Measurements from ENCODE around the gene PDZRN3.
A peak's percentile ranks its signal among the peaks of the same experiment; 100 is the strongest.

PDZRN3 gene

DNA sequence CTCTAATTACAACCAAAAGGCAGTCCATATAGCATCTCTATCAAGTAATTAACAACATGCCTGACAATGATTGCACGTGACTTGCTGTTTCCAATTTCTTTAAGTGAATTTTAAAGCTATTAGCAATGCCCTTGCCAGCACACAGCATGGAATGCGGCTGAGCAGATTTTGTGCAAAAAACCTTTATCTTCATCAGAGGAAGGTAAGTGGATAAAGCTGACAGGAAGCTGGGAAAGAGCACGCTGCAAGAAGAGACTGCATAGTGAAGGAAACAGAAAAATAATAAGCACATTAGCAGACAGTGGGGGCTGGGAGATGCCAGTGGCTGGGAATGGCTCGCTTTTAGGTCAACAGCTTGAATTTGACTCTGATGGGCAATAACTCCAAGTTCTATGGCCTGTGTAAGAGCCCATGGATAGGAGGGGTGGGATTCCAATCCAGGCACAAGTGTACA lies 138.8 kb downstream of the PDZRN3 start:
- H2BK12ac ChIP-seq (ENCODE audit: low read length) = no peak overlapping the region
- no peak overlapping the region for H4K91ac ChIP-seq (ENCODE audit: low read depth, low read length)
- H3K4me3 ChIP-seq (ENCODE audit: low read depth, low read length) = no peak overlapping the region
- no peak overlapping the region for H3K14ac ChIP-seq (ENCODE audit: low read length)
- H3K36me3 ChIP-seq (ENCODE audit: control insufficient read depth in 1 of 2, insufficient read depth in 2 of 2, low read length in 2 of 2) = peaks cover 3% of the 10 kb centered on the region in 2 experiments
- H3K9me3 ChIP-seq (ENCODE audit: insufficient read depth, low read depth, low read length) = no peaks in the 10 kb centered on the region
- no peaks in the 10 kb centered on the region for H3K79me2 ChIP-seq (ENCODE audit: control insufficient read depth, insufficient read depth, low read length, poor library complexity)
- DNase-seq = peak; percentile 56 to 79
- no peak overlapping the region for H3K27ac ChIP-seq (ENCODE audit: low read depth, low read length)
- no peak overlapping the region for H2AFZ ChIP-seq (ENCODE audit: insufficient read depth, low read length, poor library complexity)
- H3K4me2 ChIP-seq (ENCODE audit: low read length) = peak overlapping the region; percentile 13
- WGBS (ENCODE audit: extremely low coverage, insufficient coverage, insufficient read length) = no CpG with 5 or more reads among the region's 4 CpGs
- no peak overlapping the region for H4K12ac ChIP-seq (ENCODE audit: low read depth, low read length)
- no peak overlapping the region for H2BK120ac ChIP-seq (ENCODE audit: insufficient read depth, low read length, poor library complexity)
- no peak overlapping the region for H3K9ac ChIP-seq (ENCODE audit: low read length)
- H2BK5ac ChIP-seq (ENCODE audit: low read depth, low read length, poor library complexity) = no peak overlapping the region
- peaks cover 1% of the 10 kb centered on the region for H3K79me1 ChIP-seq (ENCODE audit: low read length)
- no peak overlapping the region for H2AK5ac ChIP-seq (ENCODE audit: low read length)
- H3K18ac ChIP-seq (ENCODE audit: low read length) = no peak overlapping the region
- H3K23ac ChIP-seq (ENCODE audit: low read length) = no peak overlapping the region
- H3K4me1 ChIP-seq (ENCODE audit: control insufficient read depth in 1 of 2, insufficient read depth in 2 of 2, low read length in 2 of 2) = peaks cover 6 to 7% of the 10 kb centered on the region in 2 experiments
- no peaks in the 10 kb centered on the region for H3K27me3 ChIP-seq (ENCODE audit: insufficient read depth, low read length)
- H3K4ac ChIP-seq (ENCODE audit: low read depth, low read length) = no peak overlapping the region
- no peak overlapping the region for H4K8ac ChIP-seq (ENCODE audit: low read depth, low read length)

DNA sequence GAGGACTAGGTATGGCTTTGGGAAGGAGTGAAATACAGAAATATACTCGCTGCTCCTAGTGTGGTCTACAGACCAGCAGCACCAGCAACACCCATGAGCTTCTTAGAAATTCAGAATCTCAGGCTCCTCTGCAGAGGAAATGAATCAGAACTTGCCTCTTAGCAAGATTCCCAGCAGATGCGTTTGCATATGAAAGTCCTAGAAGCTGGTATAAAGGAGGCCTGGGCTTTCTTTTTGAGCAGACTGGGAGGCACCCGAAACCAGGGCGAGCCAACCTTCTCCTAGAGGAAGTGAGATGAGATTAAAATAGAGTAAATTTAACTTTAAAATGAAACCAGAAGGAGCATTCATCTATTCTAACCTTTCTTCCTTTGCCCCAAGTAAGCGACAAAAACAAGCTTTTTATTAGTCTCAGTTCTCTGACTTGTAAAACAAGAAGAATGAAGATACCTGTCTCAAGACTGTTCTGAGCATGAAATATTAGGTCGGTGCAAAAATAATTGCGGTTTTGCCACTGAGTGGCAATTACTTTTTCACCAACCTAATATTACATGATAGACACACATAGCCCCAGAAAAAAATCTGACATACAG lies 140.0 kb downstream of the PDZRN3 start:
- Histone ChIP-seq H3K4me1 (ENCODE audit: control insufficient read depth in 1 of 2, insufficient read depth in 2 of 2, low read length in 2 of 2) (peaks cover 2 to 3% of the 10 kb centered on the region in 2 experiments), H3K4me3 (ENCODE audit: low read depth, low read length) (no peak overlapping the region), H2AFZ (ENCODE audit: insufficient read depth, low read length, poor library complexity) (no peak overlapping the region), H4K8ac (ENCODE audit: low read depth, low read length) (no peak overlapping the region), H2BK12ac (ENCODE audit: low read length) (no peak overlapping the region), H3K79me1 (ENCODE audit: low read length) (peaks cover 1% of the 10 kb centered on the region), H3K4me2 (ENCODE audit: low read length) (no peak overlapping the region), H3K79me2 (ENCODE audit: control insufficient read depth, insufficient read depth, low read length, poor library complexity) (no peaks in the 10 kb centered on the region), H2BK5ac (ENCODE audit: low read depth, low read length, poor library complexity) (no peak overlapping the region), H4K91ac (ENCODE audit: low read depth, low read length) (no peak overlapping the region), H3K18ac (ENCODE audit: low read length) (no peak overlapping the region), H3K9me3 (ENCODE audit: insufficient read depth, low read depth, low read length) (no peaks in the 10 kb centered on the region), H3K27ac (ENCODE audit: low read depth, low read length) (no peak overlapping the region), H2AK5ac (ENCODE audit: low read length) (no peak overlapping the region), H3K27me3 (ENCODE audit: insufficient read depth, low read length) (no peaks in the 10 kb centered on the region), H3K23ac (ENCODE audit: low read length) (no peak overlapping the region), H3K9ac (ENCODE audit: low read length) (no peak overlapping the region), H3K36me3 (ENCODE audit: control insufficient read depth in 1 of 2, insufficient read depth in 2 of 2, low read length in 2 of 2) (peaks cover 3% of the 10 kb centered on the region in 2 experiments), H4K12ac (ENCODE audit: low read depth, low read length) (no peak overlapping the region), H3K14ac (ENCODE audit: low read length) (no peak overlapping the region), H2BK120ac (ENCODE audit: insufficient read depth, low read length, poor library complexity) (no peak overlapping the region), H3K4ac (ENCODE audit: low read depth, low read length) (no peak overlapping the region)
- DNase-seq = peak; percentile 54 to 78
- no CpG with 5 or more reads among the region's 7 CpGs for WGBS (ENCODE audit: extremely low coverage, insufficient coverage, insufficient read length)

- no peak overlapping the region for H2AK5ac ChIP-seq (ENCODE audit: low read length)
- peak in 1 of 2 donors; percentile 56 for DNase-seq
- no peak overlapping the region for H4K8ac ChIP-seq (ENCODE audit: low read depth, low read length)
- WGBS (ENCODE audit: extremely low coverage, insufficient coverage, insufficient read length) = no CpG with 5 or more reads among the region's 3 CpGs
- no peak overlapping the region for H3K4ac ChIP-seq (ENCODE audit: low read depth, low read length)
- peaks cover 2 to 3% of the 10 kb centered on the region in 2 experiments for H3K4me1 ChIP-seq (ENCODE audit: control insufficient read depth in 1 of 2, insufficient read depth in 2 of 2, low read length in 2 of 2)
- no peak overlapping the region for H3K23ac ChIP-seq (ENCODE audit: low read length)
- no peak overlapping the region for H2BK12ac ChIP-seq (ENCODE audit: low read length)
- peaks cover 1% of the 10 kb centered on the region for H3K79me1 ChIP-seq (ENCODE audit: low read length)
- no peak overlapping the region for H2BK5ac ChIP-seq (ENCODE audit: low read depth, low read length, poor library complexity)
- no peaks in the 10 kb centered on the region for H3K27me3 ChIP-seq (ENCODE audit: insufficient read depth, low read length)
- no peaks in the 10 kb centered on the region for H3K9me3 ChIP-seq (ENCODE audit: insufficient read depth, low read depth, low read length)
- no peak overlapping the region for H4K12ac ChIP-seq (ENCODE audit: low read depth, low read length)
- no peak overlapping the region for H3K4me3 ChIP-seq (ENCODE audit: low read depth, low read length)
- no peak overlapping the region for H3K9ac ChIP-seq (ENCODE audit: low read length)
- H3K18ac ChIP-seq (ENCODE audit: low read length) = no peak overlapping the region
- H3K79me2 ChIP-seq (ENCODE audit: control insufficient read depth, insufficient read depth, low read length, poor library complexity) = no peaks in the 10 kb centered on the region
- no peak overlapping the region for H2AFZ ChIP-seq (ENCODE audit: insufficient read depth, low read length, poor library complexity)
- H3K14ac ChIP-seq (ENCODE audit: low read length) = no peak overlapping the region
- H3K4me2 ChIP-seq (ENCODE audit: low read length) = no peak overlapping the region
- H4K91ac ChIP-seq (ENCODE audit: low read depth, low read length) = no peak overlapping the region
- H2BK120ac ChIP-seq (ENCODE audit: insufficient read depth, low read length, poor library complexity) = no peak overlapping the region
- H3K27ac ChIP-seq (ENCODE audit: low read depth, low read length) = no peak overlapping the region
- H3K36me3 ChIP-seq (ENCODE audit: control insufficient read depth in 1 of 2, insufficient read depth in 2 of 2, low read length in 2 of 2) = no peaks in the 10 kb centered on the region
These were observed 142.9 kb downstream of the PDZRN3 start for GRCh38 chr3:73481888-73482287.

GRCh38 chr3:73480187-73480672 lies 144.5 kb downstream of the PDZRN3 start:
- Histone ChIP-seq H2AFZ (ENCODE audit: insufficient read depth, low read length, poor library complexity) (no peak overlapping the region), H3K9ac (ENCODE audit: low read length) (no peak overlapping the region), H3K27me3 (ENCODE audit: insufficient read depth, low read length) (no peaks in the 10 kb centered on the region), H3K4me3 (ENCODE audit: low read depth, low read length) (no peak overlapping the region), H2BK12ac (ENCODE audit: low read length) (no peak overlapping the region), H3K4ac (ENCODE audit: low read depth, low read length) (peak overlapping the region; percentile 28), H3K4me2 (ENCODE audit: low read length) (no peak overlapping the region), H3K36me3 (ENCODE audit: control insufficient read depth in 1 of 2, insufficient read depth in 2 of 2, low read length in 2 of 2) (no peaks in the 10 kb centered on the region), H3K79me1 (ENCODE audit: low read length) (no peaks in the 10 kb centered on the region), H3K23ac (ENCODE audit: low read length) (no peak overlapping the region), H4K8ac (ENCODE audit: low read depth, low read length) (no peak overlapping the region), H3K4me1 (ENCODE audit: control insufficient read depth in 1 of 2, insufficient read depth in 2 of 2, low read length in 2 of 2) (no peaks in the 10 kb centered on the region), H2BK5ac (ENCODE audit: low read depth, low read length, poor library complexity) (no peak overlapping the region), H3K18ac (ENCODE audit: low read length) (no peak overlapping the region), H4K91ac (ENCODE audit: low read depth, low read length) (no peak overlapping the region), H3K79me2 (ENCODE audit: control insufficient read depth, insufficient read depth, low read length, poor library complexity) (no peaks in the 10 kb centered on the region), H4K12ac (ENCODE audit: low read depth, low read length) (no peak overlapping the region), H3K9me3 (ENCODE audit: insufficient read depth, low read depth, low read length) (no peaks in the 10 kb centered on the region), H2AK5ac (ENCODE audit: low read length) (no peak overlapping the region), H3K27ac (ENCODE audit: low read depth, low read length) (no peak overlapping the region), H3K14ac (ENCODE audit: low read length) (no peak overlapping the region), H2BK120ac (ENCODE audit: insufficient read depth, low read length, poor library complexity) (no peak overlapping the region)
- no CpG with 5 or more reads among the region's 3 CpGs for WGBS (ENCODE audit: extremely low coverage, insufficient coverage, insufficient read length)
- DNase-seq = peak; percentile 93 to 94
